Endothelial cell of umbilical vein (primary cell): Measurements from ENCODE around the gene PPP2R2D.

Experiments
- CTCF ChIP-seq, 2 donors: IDR thresholded peaks; 1 replicate in 1 of 2; 2 replicates in 1 of 2; pipeline ENCODE4 v1.5.1; 2011; ENCODE audit warnings: low read length in 2 of 2, mild to moderate bottlenecking in 2 of 2, moderate library complexity in 2 of 2, control low read depth in 1 of 2, inconsistent platforms in 1 of 2, low read depth in 1 of 2; ENCODE audit not compliant: insufficient read depth in 1 of 2; ENCODE audit errors: extremely low read depth in 1 of 2
- EZH2 ChIP-seq: IDR thresholded peaks from 2 replicates; pipeline ENCODE4 v1.6.1; 2012; ENCODE audit warnings: borderline replicate concordance, low read depth, mild to moderate bottlenecking, moderate library complexity, low read length, inconsistent platforms; ENCODE audit not compliant: severe bottlenecking
- JUN ChIP-seq: IDR thresholded peaks from 2 replicates; pipeline ENCODE4 v1.6.1; 2011; ENCODE audit warnings: borderline replicate concordance, low read depth; ENCODE audit not compliant: insufficient read length, insufficient read depth
- MAX ChIP-seq: IDR thresholded peaks from 2 replicates; pipeline ENCODE4 v1.6.1; 2011; ENCODE audit not compliant: insufficient read depth, insufficient read length
- POLR2AphosphoS5 ChIP-seq: IDR thresholded peaks from 2 replicates; pipeline ENCODE4 v1.6.1; 2012; ENCODE audit warnings: low read depth, mild to moderate bottlenecking, control low read depth, low read length, moderate library complexity; ENCODE audit not compliant: insufficient read depth

- TF ChIP-seq CTCF (IDR thresholded peaks at IDR 0.05; ENCODE audit: extremely low read depth in 1 of 2, insufficient read depth in 1 of 2, low read depth in 1 of 2, low read length in 2 of 2) (no peak), MAX (no peak), JUN (peak; percentile 39), POLR2AphosphoS5 (no peak), EZH2 (no peak)
Measured at GRCh38 chr10:131888186-131888604, 12.6 kb upstream of the PPP2R2D start.
